Dermis blood vessel endothelial cell (primary cell): ENCODE measurements around the gene CLCN5. TPM values are rescaled to one million over a fixed set of nuclear protein-coding genes. Genes with fewer than 3 reads are reported as not detected.
A peak's percentile ranks its signal among the peaks of the same experiment; 100 is the strongest.

Experiments
- DNase-seq: peaks from one replicate; pipeline ENCODE4 v3.0.0; 2010
- total RNA-seq: library from RNA; depleted of rRNA; stranded (reverse); fragments of >200 nt; gene quantifications from 2 replicates; pipeline ENCODE4 v1.2.3, GENCODE V29; 2014

Gene CLCN5
- 8.1 and 8.7 TPM in 2 replicates for total RNA-seq

DNA sequence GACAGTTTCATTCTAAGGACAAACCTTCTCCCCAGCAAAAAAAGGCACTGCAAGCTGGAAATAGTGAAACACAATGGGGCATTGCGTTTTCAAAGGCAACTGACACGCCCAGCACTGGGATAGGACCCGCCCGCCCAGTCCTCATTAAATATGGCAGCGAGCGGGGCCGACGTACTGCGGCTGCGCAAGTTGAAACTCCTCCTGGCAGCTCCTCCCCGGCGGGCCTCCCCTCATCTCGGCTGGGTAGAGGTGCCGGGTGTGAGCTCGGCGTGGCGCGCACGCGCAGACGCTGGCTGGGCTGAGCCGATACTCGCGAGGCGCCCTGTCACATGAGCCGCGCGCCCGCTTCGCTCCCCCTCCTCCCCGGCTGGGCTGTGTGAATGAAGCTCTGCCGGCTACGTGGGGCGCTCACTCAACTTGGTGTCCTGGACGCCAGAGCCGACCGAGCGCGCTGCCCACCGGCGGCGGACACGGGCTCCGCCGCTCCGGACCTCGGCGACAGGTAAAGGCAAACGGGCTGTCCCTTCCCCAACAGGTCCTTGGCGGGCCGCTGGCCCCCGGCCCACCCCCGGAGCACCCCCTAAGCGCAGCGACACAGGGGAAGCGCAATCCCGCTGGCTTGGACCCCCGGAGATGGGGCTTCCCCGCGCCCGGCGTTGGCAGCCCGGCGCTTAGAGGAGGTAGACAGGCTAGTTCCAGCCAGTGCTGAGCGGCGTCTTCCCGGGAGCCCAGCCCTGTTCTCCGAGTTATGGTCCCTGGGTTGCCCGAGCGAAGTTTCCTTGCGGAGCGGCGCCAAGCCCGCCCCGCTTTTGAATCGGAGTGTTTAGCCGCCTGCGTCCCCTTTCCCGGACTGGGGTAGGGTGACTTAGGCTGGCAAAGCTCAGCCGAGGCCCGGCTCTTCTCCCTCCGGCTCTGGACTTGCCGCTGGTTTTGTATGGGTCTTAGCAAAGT lies at the start of gene CLCN5:
TSS of gene CLCN5 (plus strand) at position 306 of the 951 bp plus-strand sequence. CDS start 2,703 bp downstream, outside the sequence.
- DNase-seq: peak; percentile 96

DNA sequence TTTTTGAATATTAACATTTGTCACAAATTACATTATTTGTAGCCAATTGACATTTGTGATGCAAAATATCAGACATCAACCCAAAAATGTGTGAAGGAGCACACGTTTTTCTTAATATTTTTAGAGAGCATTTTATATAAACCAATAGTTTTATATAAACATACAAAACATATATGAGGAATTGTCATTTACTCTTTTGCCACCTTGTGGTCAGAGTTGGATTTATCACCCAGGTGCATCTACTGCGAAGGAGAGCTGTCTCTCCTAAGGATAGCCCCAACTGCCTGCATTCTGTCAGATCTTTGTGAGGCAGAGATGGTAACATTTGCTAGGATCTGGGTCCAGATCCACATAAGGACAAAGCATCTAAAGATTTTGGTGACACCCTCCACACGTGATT lies 45.6 kb upstream of the CLCN5 start:
- DNase-seq: peak; percentile 58

DNA sequence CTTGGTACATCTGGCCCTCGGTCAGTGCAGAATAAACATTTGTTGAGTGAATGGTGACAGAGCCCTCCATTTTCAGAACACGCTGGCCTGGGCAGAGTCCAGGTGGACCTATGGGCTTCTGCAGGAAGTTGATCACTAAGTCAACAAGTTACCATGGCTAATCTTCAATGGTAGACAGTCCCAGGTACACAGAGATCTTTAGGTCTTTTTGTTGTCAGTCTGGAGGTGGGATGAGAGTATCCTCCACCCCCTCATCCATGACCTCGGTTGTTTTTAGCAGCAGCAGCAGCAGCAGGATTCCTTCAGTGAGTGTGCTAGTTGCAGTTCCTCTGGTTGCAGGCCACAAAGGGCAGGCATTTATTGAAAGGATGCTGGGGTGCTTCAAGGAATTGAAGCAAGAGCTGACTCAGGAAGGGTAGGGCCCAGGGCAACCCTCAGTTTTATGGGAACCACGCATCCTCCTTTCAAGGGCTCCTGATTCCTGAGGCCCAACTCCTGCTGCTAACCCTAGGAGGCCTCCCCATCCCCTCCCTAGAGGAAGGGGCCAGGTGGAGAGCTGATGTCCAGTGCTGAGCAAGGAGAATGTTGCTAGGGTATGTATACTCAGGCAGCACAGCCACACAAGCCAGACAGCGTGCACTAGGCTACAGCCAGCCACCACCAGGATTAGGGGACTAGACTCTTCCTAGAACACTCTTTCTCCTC lies 44.8 kb upstream of the CLCN5 start:
- DNase-seq: no peak

- no peak for DNase-seq
Observed at GRCh38 chrX:49878128-49878833, 44.1 kb upstream of the CLCN5 start.

DNA sequence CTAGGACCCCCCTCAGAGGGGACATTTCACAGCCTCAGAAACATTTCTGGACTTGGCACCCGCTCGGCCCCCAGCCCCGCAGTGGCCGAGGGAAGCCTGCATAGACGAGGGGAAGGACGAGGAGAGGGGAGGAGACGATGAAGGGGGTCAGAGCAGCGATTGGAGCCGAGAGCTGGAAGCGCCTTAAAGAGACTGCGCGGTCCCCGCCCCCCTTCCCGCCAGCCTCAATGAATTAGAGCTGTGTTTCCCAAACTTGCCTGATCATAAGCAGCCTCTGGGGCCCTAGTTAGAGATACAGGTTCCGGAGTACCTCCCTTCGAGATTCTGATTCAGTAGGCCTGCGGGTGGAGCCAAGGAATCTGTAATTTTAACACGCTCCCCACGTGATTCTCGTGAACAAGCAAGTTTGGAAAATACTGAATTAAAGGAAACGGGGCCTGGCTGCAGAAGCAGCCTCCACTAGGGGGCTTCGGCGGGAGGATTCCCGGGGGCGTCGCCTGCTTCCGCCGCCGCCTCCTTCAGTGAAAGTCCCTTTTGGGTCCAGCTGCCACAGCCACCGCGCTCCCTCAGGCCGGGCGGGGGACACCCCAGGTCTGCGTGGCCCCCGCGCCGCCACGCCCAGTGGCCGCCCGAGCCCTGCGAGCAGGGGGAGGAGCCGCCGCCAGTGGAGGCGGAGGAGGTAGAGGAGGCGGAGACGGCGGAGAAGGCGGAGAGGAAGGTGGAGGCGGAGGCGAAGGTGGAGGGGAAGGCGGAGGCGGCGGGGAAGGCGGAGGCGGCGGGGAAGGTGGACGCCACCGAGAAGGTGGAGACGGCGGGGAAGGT lies 43.4 kb upstream of the CLCN5 start, which contains the start of gene USP27X:
TSS of gene USP27X (plus strand) at position 651 of the 822 bp plus-strand sequence. CDS start 824 bp downstream, outside the sequence.
- peak; percentile 74 for DNase-seq

DNA sequence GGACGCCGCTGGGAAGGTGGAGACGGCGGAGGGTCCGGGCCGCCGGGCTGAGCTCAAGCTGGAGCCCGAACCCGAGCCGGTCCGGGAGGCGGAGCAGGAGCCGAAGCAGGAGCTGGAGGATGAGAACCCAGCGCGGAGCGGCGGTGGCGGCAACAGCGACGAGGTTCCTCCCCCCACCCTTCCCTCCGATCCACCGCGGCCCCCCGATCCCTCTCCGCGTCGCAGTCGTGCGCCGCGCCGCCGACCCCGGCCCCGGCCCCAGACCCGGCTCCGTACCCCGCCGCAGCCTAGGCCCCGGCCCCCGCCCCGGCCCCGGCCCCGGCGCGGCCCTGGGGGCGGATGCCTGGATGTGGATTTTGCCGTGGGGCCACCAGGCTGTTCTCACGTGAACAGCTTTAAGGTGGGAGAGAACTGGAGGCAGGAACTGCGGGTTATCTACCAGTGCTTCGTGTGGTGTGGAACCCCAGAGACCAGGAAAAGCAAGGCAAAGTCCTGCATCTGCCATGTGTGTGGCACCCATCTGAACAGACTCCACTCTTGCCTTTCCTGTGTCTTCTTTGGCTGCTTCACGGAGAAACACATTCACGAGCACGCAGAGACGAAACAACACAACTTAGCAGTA lies 42.6 kb upstream of the CLCN5 start:
- DNase-seq: peak; percentile 5

DNA sequence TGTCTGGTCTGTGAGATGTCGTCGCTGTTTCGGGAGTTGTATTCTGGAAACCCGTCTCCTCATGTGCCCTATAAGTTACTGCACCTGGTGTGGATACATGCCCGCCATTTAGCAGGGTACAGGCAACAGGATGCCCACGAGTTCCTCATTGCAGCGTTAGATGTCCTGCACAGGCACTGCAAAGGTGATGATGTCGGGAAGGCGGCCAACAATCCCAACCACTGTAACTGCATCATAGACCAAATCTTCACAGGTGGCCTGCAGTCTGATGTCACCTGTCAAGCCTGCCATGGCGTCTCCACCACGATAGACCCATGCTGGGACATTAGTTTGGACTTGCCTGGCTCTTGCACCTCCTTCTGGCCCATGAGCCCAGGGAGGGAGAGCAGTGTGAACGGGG lies 41.7 kb upstream of the CLCN5 start:
- DNase-seq: no peak

GRCh38 chrX:49884290-49884862 lies 38.0 kb upstream of the CLCN5 start:
- DNase-seq: peak; percentile 68

GRCh38 chrX:49892542-49892941 lies 29.9 kb upstream of the CLCN5 start:
- no peak for DNase-seq

- no peak for DNase-seq
Observed at GRCh38 chrX:49896951-49897350, 25.4 kb upstream of the CLCN5 start.

DNA sequence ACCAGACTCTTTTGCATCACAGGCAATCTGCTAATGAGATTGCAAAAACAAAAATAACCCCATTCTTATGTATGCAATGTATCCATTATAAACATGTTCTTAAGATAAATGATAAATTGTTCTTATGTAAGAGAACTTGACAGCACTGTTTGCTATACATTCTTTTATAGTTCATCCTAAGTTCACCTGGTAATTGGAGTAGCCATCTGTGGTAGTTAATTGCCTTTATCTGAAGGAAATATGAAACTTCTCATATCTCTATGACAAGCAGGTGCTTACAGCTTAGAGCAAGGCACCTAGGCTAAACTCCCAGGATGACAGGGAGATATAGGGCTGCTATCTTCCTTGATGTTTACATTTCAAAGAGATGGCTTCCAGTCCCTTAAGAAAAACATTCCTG lies 21.3 kb upstream of the CLCN5 start:
- DNase-seq: no peak

- DNase-seq: peak; percentile 7
Observed at GRCh38 chrX:49910344-49910743, 12.1 kb upstream of the CLCN5 start.

- no peak for DNase-seq
Observed at GRCh38 chrX:49912086-49912485, 10.3 kb upstream of the CLCN5 start.

GRCh38 chrX:49912861-49913260 lies 9.5 kb upstream of the CLCN5 start:
- DNase-seq: no peak

- DNase-seq: peak; percentile 73
Observed at GRCh38 chrX:49915361-49916222, 6.8 kb upstream of the CLCN5 start.

- DNase-seq: peak; percentile 41
Observed at GRCh38 chrX:49919617-49920016, 2.8 kb upstream of the CLCN5 start.

- no peak for DNase-seq
Observed at GRCh38 chrX:49921109-49921508, 1.3 kb upstream of the CLCN5 start.

DNA sequence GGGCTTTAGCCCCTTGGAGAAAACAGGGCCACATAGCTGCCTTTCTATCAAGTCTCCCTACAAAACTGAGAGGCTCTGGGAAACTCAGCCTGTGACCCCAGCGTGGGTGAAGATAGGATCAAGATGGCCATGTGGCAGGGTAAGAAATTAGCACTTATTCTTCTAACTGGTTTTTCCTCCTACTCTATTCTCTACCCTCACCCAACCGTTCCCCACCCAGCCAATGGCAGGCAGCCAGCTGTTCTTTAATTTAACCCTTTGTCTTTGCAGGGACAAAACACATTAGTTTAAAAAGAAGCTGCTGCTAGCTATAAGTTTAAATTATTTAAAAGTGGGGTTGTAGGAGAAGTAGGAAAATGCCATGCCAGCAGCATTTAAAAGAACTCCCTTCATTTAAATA lies 2.8 kb downstream of the CLCN5 start:
- DNase-seq: no peak

DNA sequence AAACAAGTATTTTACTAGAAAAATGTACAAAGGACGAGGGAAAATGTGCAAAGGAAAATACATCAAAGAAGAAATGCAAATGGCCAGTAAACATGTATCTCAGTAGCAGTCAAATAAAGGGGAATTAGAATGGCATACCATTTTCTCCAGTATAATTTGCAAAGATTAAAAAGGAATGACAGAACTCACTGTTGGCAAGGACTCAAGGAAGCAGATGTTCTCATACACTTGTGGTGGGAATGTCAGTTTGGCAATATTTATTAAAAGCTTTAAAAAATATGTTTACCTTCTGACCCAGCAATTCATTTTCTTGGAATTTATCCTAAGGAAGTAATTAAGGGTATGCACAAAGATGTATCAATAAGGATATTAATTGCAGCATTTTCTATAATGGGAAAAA lies 7.6 kb downstream of the CLCN5 start:
- DNase-seq: peak; percentile 31

GRCh38 chrX:49932791-49933190 lies 10.4 kb downstream of the CLCN5 start:
- DNase-seq: no peak
